Kidney (tissue), 14 donors: Measurements from ENCODE around the gene PTPRM. TPM values are rescaled to one million over a fixed set of nuclear protein-coding genes. Genes with fewer than 3 reads are reported as not detected.
"Not testable (repeated sequence)": the region's sequence is repeated elsewhere in the genome, so short reads cannot be mapped to it uniquely, and the experiment has no call there.

Experiments
- DNase-seq, 5 donors: peaks; one replicate each; pipeline ENCODE4 v3.0.0-alpha.2; 2013 to 2020
- FAIRE-seq: peaks from 2 replicates; lab custom pipeline; 2012; peaks lifted over from hg19 to GRCh38; lab: Jason Lieb, UNC
- H3K27ac ChIP-seq, 2 donors: one replicate each; pipeline ENCODE4 v1.7.0; 2013; ENCODE audit warnings: low read depth in 2 of 2, low read length in 2 of 2, inconsistent platforms in 1 of 2
- H3K27me3 ChIP-seq: one replicate; pipeline ENCODE4 v1.7.1; 2013; ENCODE audit warnings: low read length, inconsistent platforms; ENCODE audit not compliant: control insufficient read depth, insufficient read depth
- H3K36me3 ChIP-seq, 3 donors: one replicate each; pipeline versions ENCODE4 v1.7.0 to v1.7.1; 2013; ENCODE audit warnings: low read length in 3 of 3, control low read depth in 1 of 3, inconsistent platforms in 1 of 3; ENCODE audit not compliant: insufficient read depth in 3 of 3, control insufficient read depth in 2 of 3
- H3K4me1 ChIP-seq, 3 donors: one replicate each; pipeline versions ENCODE4 v1.7.0 to v1.7.1; 2013; ENCODE audit warnings: low read length in 3 of 3, inconsistent platforms in 1 of 3, low read depth in 1 of 3; ENCODE audit not compliant: control insufficient read depth in 2 of 3, insufficient read depth in 2 of 3
- H3K4me3 ChIP-seq, 3 donors: one replicate each; pipeline versions ENCODE4 v1.7.0 to v1.8.1; 2013; ENCODE audit warnings: low read length in 3 of 3, control low read depth in 1 of 3, inconsistent platforms in 1 of 3
- H3K9ac ChIP-seq, 3 donors: one replicate each; pipeline versions ENCODE4 v1.7.0 to v1.7.1; 2013; ENCODE audit warnings: low read length in 3 of 3, control low read depth in 1 of 3, inconsistent platforms in 1 of 3
- H3K9me3 ChIP-seq, 3 donors: one replicate each; pipeline versions ENCODE4 v1.7.0 to v1.7.1; 2013; ENCODE audit warnings: low read length in 3 of 3, control low read depth in 1 of 3, inconsistent platforms in 1 of 3; ENCODE audit not compliant: control insufficient read depth in 2 of 3, insufficient read depth in 1 of 3
- CTCF ChIP-seq: IDR thresholded peaks from 3 replicates; pipeline ENCODE4 v1.5.1; 2012; ENCODE audit warnings: mild to moderate bottlenecking, moderate library complexity, borderline replicate concordance; ENCODE audit not compliant: insufficient read depth; ENCODE audit errors: extremely low read depth
- intact Hi-C: fragments of 100-400 bp; cut with DNase I; formaldehyde crosslinking; loops from one replicate; pipeline ENCODE4 v1.11.1; 2022
- polyA plus RNA-seq: library from polyadenylated mRNA; stranded (reverse); fragments of 350-450 nt; fragmentation: Illumina TruSeq; extraction: RNeasy Lipid Tissue Mini Kit (QIAGEN cat#74804); gene quantifications from one replicate; pipeline ENCODE4 v1.2.3, GENCODE V29; 2014; ENCODE audit warnings: low read depth, low replicate concordance; ENCODE audit not compliant: insufficient read depth
- total RNA-seq: library from RNA; stranded (reverse); fragmentation: NEBNext Ultra II Directional; extraction: Animal tissue kit (Norgen Biotek cat#: 25700); gene quantifications from one replicate; pipeline ENCODE4 v1.2.1, GENCODE V29; 2021
- donor health status: control.
- donor health status: control.
- donor health status: control.
- donor health status: control.
- donor health status: control.
- donor health status: DM: yes; HTN: yes; CAD: no.
- donor health status: Normal renal cell carcinoma (clear cell type).

The PTPRM gene
- total and polyA plus RNA-seq, 2 donors from 2014 or later, result 52.4 to 98.9 TPM

GRCh38 chr18:8435376-8435775 lies 868.3 kb downstream of the PTPRM start:
- FAIRE-seq (no peak), DNase-seq (peak in 1 of 5 donors; percentile 4)
- TF ChIP-seq CTCF, result no peak

GRCh38 chr18:8439055-8439454 lies 871.9 kb downstream of the PTPRM start:
- no peak for TF ChIP-seq CTCF
- H3K27ac ChIP-seq, result no peak overlapping the region
- no peaks in the 10 kb centered on the region for H3K36me3 ChIP-seq
- no peaks in the 10 kb centered on the region for H3K27me3 ChIP-seq
- FAIRE-seq (no peak), DNase-seq (no peak)
- H3K4me1 ChIP-seq, result no peaks in the 10 kb centered on the region
- intact Hi-C loops, result no loop called here
- no peaks in the 10 kb centered on the region for H3K9me3 ChIP-seq
- no peak overlapping the region for H3K4me3 ChIP-seq
- no peak overlapping the region for H3K9ac ChIP-seq

More at GRCh38 chr18:8435376-8435775, 868.3 kb downstream of the PTPRM start:
- Histone ChIP-seq H3K27ac (no peak overlapping the region), H3K9ac (no peak overlapping the region), H3K4me3 (no peak overlapping the region), H3K27me3 (no peaks in the 10 kb centered on the region), H3K36me3 (no peaks in the 10 kb centered on the region), H3K9me3 (no peaks in the 10 kb centered on the region), H3K4me1 (no peaks in the 10 kb centered on the region)
- intact Hi-C loops, result no loop called here

- no peaks in the 10 kb centered on the region for H3K36me3 ChIP-seq
- no peaks in the 10 kb centered on the region for H3K9me3 ChIP-seq
- DNase-seq (no peak), FAIRE-seq (no peak)
- no peak overlapping the region for H3K4me3 ChIP-seq
- TF ChIP-seq CTCF, result no peak
- H3K27ac ChIP-seq, result no peak overlapping the region
- no peaks in the 10 kb centered on the region for H3K4me1 ChIP-seq
- H3K9ac ChIP-seq, result no peak overlapping the region
- intact Hi-C loops, result no loop called here
- no peaks in the 10 kb centered on the region for H3K27me3 ChIP-seq
Measured at GRCh38 chr18:8443505-8443904, 876.4 kb downstream of the PTPRM start.

- intact Hi-C loops, H3K36me3 ChIP-seq, H3K9ac ChIP-seq, H3K4me3 ChIP-seq, FAIRE-seq, DNase-seq, H3K4me1 ChIP-seq, H3K9me3 ChIP-seq, H3K27me3 ChIP-seq, H3K27ac ChIP-seq: not testable (repeated sequence)
Measured at GRCh38 chr18:8446936-8447335, 879.8 kb downstream of the PTPRM start.
